ENCODE results near the gene C19orf18.

Gene C19orf18

DNA sequence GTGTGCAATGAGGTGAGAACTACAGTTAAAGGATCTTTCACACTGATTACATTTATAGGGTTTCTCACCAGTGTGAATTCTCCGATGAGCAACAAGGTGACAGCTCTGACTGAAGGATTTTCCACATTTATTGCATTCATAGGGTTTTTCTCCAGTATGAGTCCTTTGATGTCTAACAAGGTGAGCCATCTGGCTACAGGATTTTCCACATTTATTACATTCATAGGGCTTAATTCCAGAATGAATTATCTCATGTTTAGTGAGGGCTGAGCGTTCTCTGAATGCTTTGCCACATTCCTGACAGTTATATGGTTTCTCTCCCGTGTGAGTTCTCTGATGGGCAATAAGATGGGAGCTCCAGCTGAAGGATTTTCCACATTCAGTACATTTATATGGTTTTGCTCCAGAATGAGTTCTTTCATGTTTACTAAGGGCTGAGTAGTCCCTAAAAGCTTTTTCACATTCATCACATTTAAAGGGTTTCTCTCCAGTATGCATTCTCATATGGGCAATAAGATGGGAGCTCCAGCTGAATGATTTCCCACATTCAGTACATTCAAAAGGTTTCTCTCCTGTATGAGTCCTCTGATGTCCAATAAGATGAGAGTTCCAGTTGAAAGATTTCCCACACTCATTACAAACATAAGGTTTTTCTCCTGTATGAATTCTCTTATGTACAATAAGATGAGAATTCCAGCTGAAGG is 4.4 kb upstream of the C19orf18 start:
- TF ChIP-seq, protein P1, sequence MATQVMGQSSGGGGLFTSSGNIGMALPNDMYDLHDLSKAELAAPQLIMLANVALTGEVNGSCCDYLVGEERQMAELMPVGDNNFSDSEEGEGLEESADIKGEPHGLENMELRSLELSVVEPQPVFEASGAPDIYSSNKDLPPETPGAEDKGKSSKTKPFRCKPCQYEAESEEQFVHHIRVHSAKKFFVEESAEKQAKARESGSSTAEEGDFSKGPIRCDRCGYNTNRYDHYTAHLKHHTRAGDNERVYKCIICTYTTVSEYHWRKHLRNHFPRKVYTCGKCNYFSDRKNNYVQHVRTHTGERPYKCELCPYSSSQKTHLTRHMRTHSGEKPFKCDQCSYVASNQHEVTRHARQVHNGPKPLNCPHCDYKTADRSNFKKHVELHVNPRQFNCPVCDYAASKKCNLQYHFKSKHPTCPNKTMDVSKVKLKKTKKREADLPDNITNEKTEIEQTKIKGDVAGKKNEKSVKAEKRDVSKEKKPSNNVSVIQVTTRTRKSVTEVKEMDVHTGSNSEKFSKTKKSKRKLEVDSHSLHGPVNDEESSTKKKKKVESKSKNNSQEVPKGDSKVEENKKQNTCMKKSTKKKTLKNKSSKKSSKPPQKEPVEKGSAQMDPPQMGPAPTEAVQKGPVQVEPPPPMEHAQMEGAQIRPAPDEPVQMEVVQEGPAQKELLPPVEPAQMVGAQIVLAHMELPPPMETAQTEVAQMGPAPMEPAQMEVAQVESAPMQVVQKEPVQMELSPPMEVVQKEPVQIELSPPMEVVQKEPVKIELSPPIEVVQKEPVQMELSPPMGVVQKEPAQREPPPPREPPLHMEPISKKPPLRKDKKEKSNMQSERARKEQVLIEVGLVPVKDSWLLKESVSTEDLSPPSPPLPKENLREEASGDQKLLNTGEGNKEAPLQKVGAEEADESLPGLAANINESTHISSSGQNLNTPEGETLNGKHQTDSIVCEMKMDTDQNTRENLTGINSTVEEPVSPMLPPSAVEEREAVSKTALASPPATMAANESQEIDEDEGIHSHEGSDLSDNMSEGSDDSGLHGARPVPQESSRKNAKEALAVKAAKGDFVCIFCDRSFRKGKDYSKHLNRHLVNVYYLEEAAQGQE (IDR thresholded peaks at IDR 0.05; ENCODE audit: insufficient read depth in 1 of 2, low read depth in 2 of 2, low read length in 2 of 2), result no peak

DNA sequence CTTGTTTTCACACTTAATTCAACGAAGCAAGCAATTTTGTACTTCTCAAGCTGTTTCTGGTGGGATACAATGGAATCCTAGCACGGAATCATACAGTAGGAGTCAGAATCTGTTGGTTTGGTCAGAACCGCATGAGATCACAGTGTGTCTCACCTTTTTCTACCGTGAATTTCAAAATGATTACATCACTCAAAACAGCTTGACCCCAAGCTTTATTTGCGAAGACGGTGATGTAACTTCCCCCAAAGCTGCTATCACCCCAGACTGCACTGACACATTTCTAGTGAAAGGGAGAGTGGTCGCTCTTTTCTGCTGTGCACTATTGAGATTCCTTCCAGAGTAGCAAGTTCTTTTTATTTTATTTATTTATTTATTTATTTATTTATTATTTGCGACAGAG is 9.6 kb downstream of the C19orf18 start:
- TF ChIP-seq TAF1 (IDR thresholded peaks at IDR 0.05; ENCODE audit: borderline replicate concordance, insufficient read depth, low read length), result no peak
- TF ChIP-seq POLR2AphosphoS5 (IDR thresholded peaks at IDR 0.05; ENCODE audit: low read depth, low read length), result no peak
- TF ChIP-seq FOXP2 (optimal IDR thresholded peaks at IDR 0.05; ENCODE audit: borderline replicate concordance, extremely low read depth, extremely low read length, insufficient read depth), result no peak
- TF ChIP-seq, protein P1 (IDR thresholded peaks at IDR 0.05; ENCODE audit: insufficient read depth in 1 of 2, low read depth in 2 of 2, low read length in 2 of 2), result no peak
- TF ChIP-seq SIN3A (IDR thresholded peaks at IDR 0.05; ENCODE audit: borderline replicate concordance, insufficient read depth, low read length), result no peak

DNA sequence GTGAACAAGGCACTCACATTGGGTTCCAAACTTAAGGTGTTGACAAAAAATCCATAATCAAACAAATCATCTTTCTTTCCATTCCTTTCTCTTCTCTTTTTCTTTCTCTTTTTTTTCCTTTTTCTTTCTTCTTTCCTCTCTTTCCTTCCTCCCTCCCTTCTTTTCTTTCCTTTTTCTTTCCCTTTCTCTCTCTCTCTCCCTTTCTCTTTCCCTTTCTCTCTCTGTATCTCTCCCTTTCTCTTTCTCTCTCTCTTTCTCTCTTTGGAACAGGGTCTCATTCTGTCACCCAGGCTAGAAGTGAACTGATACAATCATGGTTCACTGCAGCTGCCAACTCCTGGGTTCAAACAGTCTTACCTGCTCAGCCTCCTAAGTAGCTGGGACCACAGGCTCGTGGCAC is 12.5 kb downstream of the C19orf18 start:
- TF ChIP-seq FOXP2 (optimal IDR thresholded peaks at IDR 0.05; ENCODE audit: borderline replicate concordance, extremely low read depth, extremely low read length, insufficient read depth) (no peak), SIN3A (IDR thresholded peaks at IDR 0.05; ENCODE audit: borderline replicate concordance, insufficient read depth, low read length) (no peak), TAF1 (IDR thresholded peaks at IDR 0.05; ENCODE audit: borderline replicate concordance, insufficient read depth, low read length) (no peak), POLR2AphosphoS5 (IDR thresholded peaks at IDR 0.05; ENCODE audit: low read depth, low read length) (no peak)
- TF ChIP-seq, protein P1 (IDR thresholded peaks at IDR 0.05; ENCODE audit: insufficient read depth in 1 of 2, low read depth in 2 of 2, low read length in 2 of 2), result no peak

DNA sequence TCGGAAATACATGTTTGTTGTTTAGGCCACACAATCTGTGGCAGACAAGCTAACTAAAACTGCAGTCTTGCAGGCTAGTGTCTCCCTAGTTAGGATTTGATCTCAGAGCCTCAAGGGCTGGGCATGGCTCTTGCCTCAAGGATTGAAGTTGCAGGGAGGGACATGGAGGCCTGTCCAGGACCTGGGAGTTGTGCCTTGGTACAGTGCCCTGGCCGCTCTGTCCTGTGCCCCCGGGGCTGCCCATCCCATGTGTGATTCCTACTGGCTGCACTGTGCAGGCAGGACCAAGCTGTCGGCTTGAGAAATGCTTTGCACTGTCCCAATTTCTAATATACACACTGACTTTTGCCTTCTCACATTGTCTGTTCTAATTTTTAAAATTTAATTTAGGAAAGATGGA is 19.3 kb downstream of the C19orf18 start:
- TF ChIP-seq, protein P1 (IDR thresholded peaks at IDR 0.05; ENCODE audit: insufficient read depth in 1 of 2, low read depth in 2 of 2, low read length in 2 of 2), result no peak
- TF ChIP-seq POLR2AphosphoS5 (IDR thresholded peaks at IDR 0.05; ENCODE audit: low read depth, low read length), result no peak
- TF ChIP-seq FOXP2 (optimal IDR thresholded peaks at IDR 0.05; ENCODE audit: borderline replicate concordance, extremely low read depth, extremely low read length, insufficient read depth), result no peak
- TF ChIP-seq SIN3A (IDR thresholded peaks at IDR 0.05; ENCODE audit: borderline replicate concordance, insufficient read depth, low read length), result no peak
- no peak for TF ChIP-seq TAF1 (IDR thresholded peaks at IDR 0.05; ENCODE audit: borderline replicate concordance, insufficient read depth, low read length)

DNA sequence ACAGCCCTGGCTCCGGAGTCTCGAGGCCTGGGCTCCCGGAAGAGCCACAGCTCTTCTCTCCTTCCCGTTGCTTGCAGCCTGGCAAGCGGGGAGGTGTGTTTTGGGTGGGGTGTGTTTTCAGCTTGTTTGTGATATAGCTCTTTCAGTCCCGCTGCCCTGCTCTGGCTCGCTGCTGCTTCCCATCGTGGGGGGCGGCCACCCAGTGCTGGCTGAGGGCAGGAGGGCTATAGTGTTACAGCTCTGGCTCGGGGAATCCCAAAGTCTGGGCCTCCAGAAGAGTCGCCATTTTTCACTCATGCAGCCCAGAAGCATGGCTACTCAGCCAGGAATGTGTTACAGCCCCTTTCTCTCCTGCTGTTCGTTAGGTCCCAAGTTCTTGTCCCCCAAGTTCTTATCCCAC is 24.6 kb downstream of the C19orf18 start:
- no peak for TF ChIP-seq FOXP2 (optimal IDR thresholded peaks at IDR 0.05; ENCODE audit: borderline replicate concordance, extremely low read depth, extremely low read length, insufficient read depth)
- no peak for TF ChIP-seq POLR2AphosphoS5 (IDR thresholded peaks at IDR 0.05; ENCODE audit: low read depth, low read length)
- TF ChIP-seq, protein P1 (IDR thresholded peaks at IDR 0.05; ENCODE audit: insufficient read depth in 1 of 2, low read depth in 2 of 2, low read length in 2 of 2), result no peak
- TF ChIP-seq TAF1 (IDR thresholded peaks at IDR 0.05; ENCODE audit: borderline replicate concordance, insufficient read depth, low read length), result no peak
- TF ChIP-seq SIN3A (IDR thresholded peaks at IDR 0.05; ENCODE audit: borderline replicate concordance, insufficient read depth, low read length), result no peak

All from PFSK-1 (cell line).